GM21447 (cell line): Measurements from ENCODE around the gene MFGE8.

Experiments
- ATAC-seq: cut with Tn5 transposase; IDR thresholded peaks from one replicate; pipeline ENCODE4 v1.9.1; 2021; ENCODE audit not compliant: unreplicated experiment

The MFGE8 gene

DNA sequence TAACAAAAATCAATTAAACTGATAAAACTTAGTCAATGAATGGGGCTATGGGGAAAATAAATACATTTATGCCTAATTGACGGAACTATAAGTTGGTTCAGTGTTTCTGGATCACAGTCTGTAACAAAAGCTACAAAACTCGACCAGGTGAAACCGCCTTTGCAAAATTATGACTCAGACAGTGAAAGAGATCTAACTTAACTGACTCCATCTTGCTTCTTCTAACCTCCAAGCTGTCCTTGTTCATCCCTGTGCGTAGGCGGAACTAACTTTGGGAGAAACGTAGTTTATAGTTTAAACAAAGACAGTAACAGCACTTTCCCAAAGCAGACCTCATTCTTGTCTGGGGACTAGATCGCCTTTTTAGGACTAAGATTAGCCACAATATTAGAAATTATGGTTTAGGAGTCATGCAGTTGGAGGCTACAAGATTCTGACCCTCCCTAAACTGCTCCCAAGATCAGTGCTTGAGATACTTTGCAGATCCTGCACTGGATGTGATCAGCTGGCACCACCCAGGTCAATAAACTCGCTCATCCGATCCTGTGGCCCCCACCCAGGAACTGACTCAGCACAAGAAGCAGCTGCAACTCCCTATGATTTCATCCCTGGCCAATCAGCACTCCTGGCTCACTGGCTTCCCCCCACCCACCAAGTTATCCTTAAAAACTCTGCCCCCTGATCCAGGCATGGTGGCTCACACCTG lies 7.2 kb upstream of the MFGE8 start:
- no peak for ATAC-seq

DNA sequence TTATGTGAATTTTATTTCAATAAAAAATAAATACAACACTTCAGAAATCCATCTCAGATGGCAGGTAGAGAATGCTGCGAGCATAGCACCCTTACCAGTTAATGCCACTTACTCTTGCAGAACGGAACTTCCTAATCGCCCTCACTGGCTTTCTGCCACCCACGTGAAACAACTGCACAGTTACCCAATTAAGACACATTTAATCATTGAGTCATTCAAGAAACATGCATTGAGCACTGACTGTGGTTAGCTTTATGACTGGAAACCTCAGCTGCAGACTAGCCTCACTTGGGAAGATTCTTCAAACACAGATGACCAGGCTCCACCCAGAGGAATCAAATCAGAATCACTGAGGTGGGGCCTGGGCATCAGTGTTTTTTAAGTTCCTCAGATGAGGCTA lies 5.6 kb upstream of the MFGE8 start:
- peak; percentile 59 for ATAC-seq

DNA sequence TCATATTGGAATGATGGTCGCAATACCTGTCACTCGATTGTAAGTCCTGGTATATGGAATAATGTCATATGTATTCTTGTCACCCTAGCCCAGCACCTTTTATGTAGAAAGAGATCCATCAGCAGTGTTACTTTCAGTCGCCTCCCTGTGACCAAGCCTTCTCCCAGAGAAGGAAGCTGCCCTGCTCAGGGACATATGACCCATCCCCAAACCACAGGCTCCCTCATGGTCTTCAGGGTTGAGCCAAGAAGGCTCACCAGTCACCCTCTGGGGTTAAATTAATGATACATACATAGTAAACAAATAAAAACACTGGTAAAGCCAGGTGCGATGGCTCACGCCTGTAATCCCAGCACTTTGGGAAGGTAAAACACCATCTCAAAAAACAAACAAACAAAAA lies 4.6 kb upstream of the MFGE8 start:
- ATAC-seq, result no peak

DNA sequence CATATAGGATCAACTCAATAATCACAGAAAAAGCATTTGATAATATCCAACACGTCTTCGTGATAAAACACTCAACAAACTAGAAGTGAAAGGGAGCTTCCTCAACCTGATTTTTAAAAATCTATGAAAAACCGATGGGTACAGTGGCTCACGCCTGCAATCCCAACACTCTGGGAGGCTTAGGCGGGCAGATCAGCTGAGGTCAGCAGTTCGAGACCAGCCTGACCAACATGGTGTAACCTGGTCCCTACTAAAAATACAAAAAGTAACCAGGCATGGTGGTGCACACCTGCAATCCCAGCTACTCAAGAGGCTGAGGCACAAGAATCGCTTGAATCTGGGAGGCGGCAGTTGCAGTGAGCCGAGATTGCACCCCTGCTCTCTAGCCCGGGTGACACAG lies 2.2 kb upstream of the MFGE8 start:
- ATAC-seq, result no peak

GRCh38 chr15:88913850-88914169 lies 631 bp upstream of the MFGE8 start:
- no peak for ATAC-seq

DNA sequence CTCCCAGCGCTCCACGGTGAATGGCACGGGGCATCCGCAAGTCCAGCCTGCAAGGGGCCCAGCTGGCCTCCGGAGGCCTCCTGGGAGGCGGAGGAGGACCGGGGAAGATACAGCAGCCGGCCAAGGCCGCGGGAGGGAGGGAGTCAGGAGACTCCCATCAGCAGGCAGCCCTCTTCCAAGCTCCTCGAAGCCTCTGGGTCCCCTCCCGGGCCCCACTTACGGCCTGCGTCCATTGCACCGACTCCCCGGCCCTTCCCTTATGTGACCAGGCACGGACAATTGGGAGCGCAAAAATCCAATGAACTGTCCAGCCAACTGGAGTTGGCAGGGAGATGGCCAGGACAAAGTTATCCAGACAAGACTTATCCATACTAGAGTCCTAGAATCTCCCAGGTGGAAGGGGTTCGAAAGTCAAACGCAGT lies 668 bp downstream of the MFGE8 start:
- no peak for ATAC-seq

DNA sequence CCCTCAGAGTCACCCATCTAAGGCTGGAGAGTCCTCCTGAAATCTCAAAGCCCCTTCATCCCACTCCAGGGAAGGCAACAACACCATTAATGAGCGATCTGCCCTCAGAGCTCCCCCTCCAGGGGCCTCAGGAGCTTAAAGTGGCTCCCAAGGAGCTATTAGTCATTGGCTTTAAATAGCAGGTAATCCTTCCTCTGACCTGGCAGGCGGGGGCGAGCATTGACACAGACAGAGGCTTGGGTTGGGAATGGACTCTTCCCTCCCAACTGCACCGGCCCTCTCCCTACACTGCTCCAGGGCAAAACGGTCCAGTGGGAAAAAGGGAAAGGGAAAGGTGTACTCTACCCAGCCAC lies 1.4 kb downstream of the MFGE8 start:
- no peak for ATAC-seq

DNA sequence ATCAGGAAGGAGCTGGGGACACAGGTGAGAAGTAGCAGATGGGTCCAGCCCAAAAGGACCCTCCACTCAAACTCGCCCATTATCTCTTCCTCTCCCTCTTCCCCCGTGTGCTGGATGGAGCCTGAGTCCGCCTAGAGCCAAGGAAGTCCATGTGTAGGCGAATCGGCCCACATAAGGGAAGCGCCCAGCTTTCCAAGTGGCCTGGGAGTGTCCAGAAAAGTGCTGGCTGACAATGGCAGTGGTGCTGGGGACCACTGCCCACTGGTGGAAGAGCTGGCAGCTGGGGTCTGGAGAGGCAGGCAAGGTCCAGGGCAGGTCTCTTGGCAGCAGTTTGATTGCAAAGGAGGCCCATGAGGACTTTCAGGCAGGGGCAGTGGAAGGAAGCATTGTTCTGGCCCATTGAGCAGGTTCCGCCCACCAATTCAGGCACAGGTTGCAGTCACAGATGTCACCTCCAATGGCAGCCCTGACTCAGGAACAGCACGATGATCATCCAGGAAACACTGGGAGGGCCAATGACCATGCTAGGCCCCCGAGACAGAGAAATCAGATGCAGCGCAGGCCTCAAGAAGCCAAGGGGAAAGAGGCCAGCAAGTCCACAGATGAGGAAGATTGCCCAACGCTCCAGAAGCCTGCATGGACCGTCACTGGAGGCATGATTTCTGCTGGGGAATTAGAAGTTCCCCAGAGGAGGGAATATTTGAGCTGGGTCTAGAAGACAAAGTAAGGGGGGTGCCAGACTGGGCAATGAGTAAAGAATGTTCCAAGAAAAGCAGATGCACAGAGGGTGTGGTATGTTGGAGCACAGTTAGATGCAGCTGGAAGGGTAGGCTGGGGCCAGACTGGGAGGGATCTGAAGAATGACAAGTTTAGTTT lies 3.0 kb downstream of the MFGE8 start:
- no peak for ATAC-seq

GRCh38 chr15:88908697-88909621 lies 4.2 kb downstream of the MFGE8 start:
- ATAC-seq, result no peak

GRCh38 chr15:88908123-88908522 lies 5.1 kb downstream of the MFGE8 start:
- ATAC-seq, result no peak

GRCh38 chr15:88907111-88907510 lies 6.1 kb downstream of the MFGE8 start:
- ATAC-seq, result no peak

GRCh38 chr15:88906551-88906950 lies 6.6 kb downstream of the MFGE8 start:
- no peak for ATAC-seq

DNA sequence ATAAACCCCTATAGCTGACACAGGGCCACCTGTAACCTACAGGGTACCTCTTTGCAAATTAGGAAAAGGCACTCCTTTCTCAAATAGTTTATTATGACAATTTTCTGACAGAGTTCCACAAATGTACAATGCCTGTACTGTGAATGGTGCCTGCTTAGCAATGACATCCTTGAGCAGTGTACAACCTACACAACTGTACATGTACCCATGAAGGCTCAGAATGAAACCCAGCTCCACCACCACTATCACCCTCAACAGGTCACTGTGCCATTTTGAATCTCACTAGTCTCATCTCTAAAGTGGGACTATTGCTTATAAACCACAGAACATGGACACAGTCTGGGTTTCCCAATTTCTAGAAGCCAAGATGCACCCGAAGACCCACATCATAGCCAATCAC lies 7.0 kb downstream of the MFGE8 start:
- ATAC-seq, result no peak

DNA sequence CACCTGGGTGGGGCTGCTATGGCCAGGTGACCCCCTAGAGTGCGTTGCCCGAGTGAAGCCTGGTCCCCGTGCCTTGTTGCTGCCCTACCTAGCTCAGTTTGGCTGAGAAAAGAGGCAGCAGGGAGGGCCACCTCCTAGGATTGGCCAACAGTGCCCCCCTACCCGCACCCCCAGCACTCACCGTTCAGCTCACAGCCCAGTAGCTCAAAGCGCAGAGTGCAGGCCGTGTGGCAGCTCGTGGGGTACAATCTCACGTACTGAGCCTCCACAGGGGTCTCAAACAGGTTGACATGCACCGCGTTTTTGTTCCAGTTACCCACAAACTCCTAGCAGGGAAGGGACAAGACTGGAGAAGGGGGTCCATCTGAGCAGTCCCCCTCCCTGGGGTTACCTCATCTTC lies 7.6 kb downstream of the MFGE8 start:
- no peak for ATAC-seq

GRCh38 chr15:88904624-88905327 lies 8.4 kb downstream of the MFGE8 start:
- peak; percentile 81 for ATAC-seq

- ATAC-seq, result no peak
Measured at GRCh38 chr15:88904257-88904623, 8.9 kb downstream of the MFGE8 start.

DNA sequence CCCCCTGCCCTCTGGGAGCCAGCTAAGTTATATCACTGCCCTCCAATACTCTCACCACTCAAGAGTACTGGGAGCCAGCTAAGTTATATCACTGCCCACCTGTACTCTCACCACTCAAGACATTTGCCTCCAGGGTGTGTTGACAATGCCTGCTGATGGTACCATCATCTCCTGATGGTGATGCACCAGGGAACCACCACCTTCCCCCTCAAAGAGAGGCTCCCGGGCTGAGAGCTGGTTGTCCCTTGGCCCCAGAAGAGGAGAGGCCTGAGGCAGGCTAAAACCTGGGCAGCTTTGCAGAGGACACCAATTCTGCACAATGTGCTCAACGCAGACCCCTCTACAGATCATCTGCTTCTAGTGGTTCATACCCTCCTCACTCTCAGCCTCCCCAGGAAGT lies 10.3 kb downstream of the MFGE8 start:
- no peak for ATAC-seq

GRCh38 chr15:88902221-88902835 lies 10.9 kb downstream of the MFGE8 start:
- no peak for ATAC-seq

DNA sequence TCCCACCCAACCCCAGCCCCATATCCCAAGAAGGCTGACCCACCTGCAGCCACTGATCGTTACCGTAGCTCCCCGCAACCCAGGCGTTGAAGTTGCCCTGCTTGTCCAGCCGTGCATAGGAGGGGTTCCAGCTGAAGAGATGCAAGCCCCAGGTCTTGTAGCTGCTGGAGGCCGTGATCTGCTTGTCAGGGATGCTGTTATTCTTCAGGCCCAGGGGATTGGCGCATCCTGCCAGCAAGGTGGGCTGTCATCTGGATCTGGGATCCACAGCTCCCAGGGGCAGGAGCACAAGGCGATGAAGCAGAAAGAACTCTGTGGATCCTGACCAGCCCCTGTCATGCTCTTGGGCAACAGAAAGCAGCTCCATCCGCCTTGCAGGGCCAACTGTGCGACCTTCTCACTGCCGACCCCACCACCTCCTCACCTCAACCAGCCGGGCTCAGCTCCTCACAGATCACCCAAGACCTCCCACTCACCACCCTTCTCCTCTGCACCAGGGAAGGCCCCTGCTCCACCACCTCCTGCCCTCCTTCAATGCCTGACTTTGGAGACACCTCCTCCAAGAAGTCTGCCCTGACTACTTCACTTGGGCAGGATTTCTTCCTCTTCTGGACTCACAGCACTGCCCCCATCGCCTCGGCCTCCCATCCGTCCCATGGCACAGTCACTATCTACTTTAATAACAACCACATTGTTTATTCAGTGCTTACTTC lies 11.5 kb downstream of the MFGE8 start:
- no peak for ATAC-seq

DNA sequence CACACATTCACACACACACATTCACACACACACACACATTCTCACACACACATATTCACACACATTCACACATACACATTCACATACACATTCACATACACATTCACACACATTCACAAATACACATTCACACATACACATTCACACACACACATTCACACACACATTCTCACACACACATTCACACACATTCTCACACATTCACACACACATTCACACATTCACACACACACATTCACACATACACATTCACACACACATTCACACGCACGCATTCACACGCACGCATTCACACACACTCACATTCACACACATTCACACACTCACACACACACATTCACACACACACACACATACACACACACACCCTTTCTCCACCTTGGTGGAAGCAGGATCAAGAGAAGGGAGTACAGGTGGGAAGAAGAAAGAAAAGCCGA lies 12.2 kb downstream of the MFGE8 start:
- no peak for ATAC-seq
